ELR (cell line): ENCODE data around the gene ABCC6.
"Not testable (repeated sequence)": the region's sequence is repeated elsewhere in the genome, so short reads cannot be mapped to it uniquely, and the experiment has no call there.

ENCODE experiments used
- DNase-seq: peaks from one replicate; pipeline ENCODE4 v3.0.0-alpha.2; 2015; ENCODE audit warnings: low read depth

The ABCC6 gene

GRCh38 chr16:16112450-16113053 is 110.7 kb downstream of the ABCC6 start:
- DNase-seq: no peak

- no peak for DNase-seq
Measured at GRCh38 chr16:16111639-16112038, 111.7 kb downstream of the ABCC6 start.

- no peak for DNase-seq
Measured at GRCh38 chr16:16110111-16110490, 113.2 kb downstream of the ABCC6 start.

- DNase-seq: no peak
Measured at GRCh38 chr16:16109453-16110110, 113.7 kb downstream of the ABCC6 start.

- DNase-seq: no peak
Measured at GRCh38 chr16:16108759-16109158, 114.5 kb downstream of the ABCC6 start.

GRCh38 chr16:16107839-16108238 is 115.5 kb downstream of the ABCC6 start:
- DNase-seq: no peak

- DNase-seq: no peak
Measured at GRCh38 chr16:16106466-16106865, 116.8 kb downstream of the ABCC6 start.

GRCh38 chr16:16105646-16106045 is 117.6 kb downstream of the ABCC6 start:
- no peak for DNase-seq

GRCh38 chr16:16104804-16105141 is 118.5 kb downstream of the ABCC6 start:
- not testable (repeated sequence) for DNase-seq

GRCh38 chr16:16104132-16104803 is 119.0 kb downstream of the ABCC6 start:
- not testable (repeated sequence) for DNase-seq

GRCh38 chr16:16102738-16103137 is 120.6 kb downstream of the ABCC6 start:
- no peak for DNase-seq

GRCh38 chr16:16101585-16101984 is 121.7 kb downstream of the ABCC6 start:
- no peak for DNase-seq

- DNase-seq: no peak
Measured at GRCh38 chr16:16100631-16101030, 122.7 kb downstream of the ABCC6 start.

- no peak for DNase-seq
Measured at GRCh38 chr16:16099320-16099719, 124.0 kb downstream of the ABCC6 start.
